HL-60 (cell line): ENCODE data around the gene PWP1.

Experiments used
- CTCF ChIP-seq: IDR thresholded peaks from one replicate; pipeline ENCODE4 v1.5.1; 2011; ENCODE audit warnings: low read length, control low read depth, inconsistent platforms; ENCODE audit not compliant: insufficient read depth
- GABPA ChIP-seq: IDR thresholded peaks from 2 replicates; pipeline ENCODE4 v1.6.1; 2012; ENCODE audit warnings: low read depth
- POLR2AphosphoS5 ChIP-seq: IDR thresholded peaks from 2 replicates; pipeline ENCODE4 v1.6.1; 2012; ENCODE audit warnings: low read depth
- REST ChIP-seq: IDR thresholded peaks from 2 replicates; pipeline ENCODE4 v1.6.1; 2012; ENCODE audit warnings: low read depth; ENCODE audit not compliant: insufficient replicate concordance

- TF ChIP-seq REST (no peak), CTCF (no peak), GABPA (no peak), POLR2AphosphoS5 (no peak)
Measured at GRCh38 chr12:107732365-107732764, 46.8 kb downstream of the PWP1 start.
